Measurements from ENCODE around the gene GUCY1A2. TPM values are rescaled to one million over a fixed set of nuclear protein-coding genes. Genes with fewer than 3 reads are reported as not detected.

The GUCY1A2 gene
- total RNA-seq, 2 experiments from 2014 or later, result not detected

- no peaks in the 10 kb centered on the region for H3K27me3 ChIP-seq (ENCODE audit: control insufficient read depth in 1 of 2, insufficient read depth in 2 of 2, low read length in 2 of 2)
- H3K27ac ChIP-seq (ENCODE audit: low read depth in 1 of 2, low read length in 2 of 2), result no peak overlapping the region
- TF ChIP-seq CTCF (IDR thresholded peaks at IDR 0.05), result no peak
- Mint-ChIP-seq H3K4me3 (no peak overlapping the region), H3K36me3 (ENCODE audit: low read depth) (no peaks in the 10 kb centered on the region), H3K9me3 (peaks cover 7% of the 10 kb centered on the region), H3K27me3 (no peaks in the 10 kb centered on the region), H3K4me1 (ENCODE audit: low read depth) (no peaks in the 10 kb centered on the region), H3K27ac (no peak overlapping the region)
- no peaks in the 10 kb centered on the region for H3K36me3 ChIP-seq (ENCODE audit: insufficient read depth, low read length)
- H3K4me3 ChIP-seq (ENCODE audit: low read length), result no peak overlapping the region
- peaks cover 0 to 5% of the 10 kb centered on the region in 2 experiments for H3K9me3 ChIP-seq (ENCODE audit: control insufficient read depth in 1 of 2, insufficient read depth in 1 of 2, low read length in 2 of 2)
- intact Hi-C loops (cut with DNase I, micrococcal nuclease), result no loop called here
- POLR2A ChIA-PET, result no interaction called here
- H3K4me1 ChIP-seq (ENCODE audit: insufficient read depth, low read length), result no peaks in the 10 kb centered on the region
- CTCF ChIA-PET, result no interaction called here
- ATAC-seq (ENCODE audit: poor library complexity) (no peak), DNase-seq (no peak)
Observed at GRCh38 chr11:106728379-106728778, 289.9 kb downstream of the GUCY1A2 start.

- no peak overlapping the region for H3K27ac ChIP-seq (ENCODE audit: low read depth in 1 of 2, low read length in 2 of 2)
- Mint-ChIP-seq H3K27ac (no peak overlapping the region), H3K27me3 (no peaks in the 10 kb centered on the region), H3K4me3 (no peak overlapping the region), H3K36me3 (ENCODE audit: low read depth) (no peaks in the 10 kb centered on the region), H3K9me3 (peaks cover 2% of the 10 kb centered on the region), H3K4me1 (ENCODE audit: low read depth) (no peaks in the 10 kb centered on the region)
- CTCF ChIA-PET, result no interaction called here
- H3K27me3 ChIP-seq (ENCODE audit: control insufficient read depth in 1 of 2, insufficient read depth in 2 of 2, low read length in 2 of 2), result no peaks in the 10 kb centered on the region
- no peak for DNase-seq
- H3K36me3 ChIP-seq (ENCODE audit: insufficient read depth, low read length), result no peaks in the 10 kb centered on the region
- H3K9me3 ChIP-seq (ENCODE audit: control insufficient read depth in 1 of 2, insufficient read depth in 1 of 2, low read length in 2 of 2), result peaks cover 0 to 5% of the 10 kb centered on the region in 2 experiments
- no peak for ATAC-seq (ENCODE audit: poor library complexity)
- H3K4me3 ChIP-seq (ENCODE audit: low read length), result no peak overlapping the region
- no peak for TF ChIP-seq CTCF (IDR thresholded peaks at IDR 0.05)
- no peaks in the 10 kb centered on the region for H3K4me1 ChIP-seq (ENCODE audit: insufficient read depth, low read length)
- POLR2A ChIA-PET, result no interaction called here
- intact Hi-C loops (cut with DNase I, micrococcal nuclease), result no loop called here
Observed at GRCh38 chr11:106727256-106727655, 291.0 kb downstream of the GUCY1A2 start.

GRCh38 chr11:106724293-106724892 is 293.9 kb downstream of the GUCY1A2 start:
- Mint-ChIP-seq H3K4me3 (no peak overlapping the region), H3K27ac (no peak overlapping the region), H3K9me3 (peaks cover 2% of the 10 kb centered on the region), H3K4me1 (ENCODE audit: low read depth) (no peaks in the 10 kb centered on the region), H3K27me3 (no peaks in the 10 kb centered on the region), H3K36me3 (ENCODE audit: low read depth) (no peaks in the 10 kb centered on the region)
- Histone ChIP-seq H3K4me3 (ENCODE audit: low read length) (no peak overlapping the region), H3K27me3 (ENCODE audit: control insufficient read depth in 1 of 2, insufficient read depth in 2 of 2, low read length in 2 of 2) (no peaks in the 10 kb centered on the region), H3K4me1 (ENCODE audit: insufficient read depth, low read length) (no peaks in the 10 kb centered on the region), H3K27ac (ENCODE audit: low read depth in 1 of 2, low read length in 2 of 2) (no peak overlapping the region), H3K36me3 (ENCODE audit: insufficient read depth, low read length) (no peaks in the 10 kb centered on the region), H3K9me3 (ENCODE audit: control insufficient read depth in 1 of 2, insufficient read depth in 1 of 2, low read length in 2 of 2) (peaks cover 0 to 5% of the 10 kb centered on the region in 2 experiments)
- intact Hi-C loops (cut with DNase I, micrococcal nuclease), result no loop called here
- no peak for TF ChIP-seq CTCF (IDR thresholded peaks at IDR 0.05)
- POLR2A ChIA-PET, result no interaction called here
- DNase-seq (no peak), ATAC-seq (ENCODE audit: poor library complexity) (no peak)
- CTCF ChIA-PET, result no interaction called here
